KMS-11 (cell line): ENCODE data around the gene HACD3.
A peak's percentile ranks its signal among the peaks of the same experiment; 100 is the strongest.
"Not testable (repeated sequence)": the region's sequence is repeated elsewhere in the genome, so short reads cannot be mapped to it uniquely, and the experiment has no call there.

Experiments used
- H2AFZ ChIP-seq: fragments of 200-600 bp; sonication (generic); 2 replicates; pipeline ENCODE4 v1.6.1; 2016; ENCODE audit warnings: antibody characterized with exemption, mixed run types, low read depth
- H3K27ac ChIP-seq: fragments of 200-600 bp; sonication (generic); 2 replicates; pipeline ENCODE4 v1.6.1; 2016; ENCODE audit warnings: mild to moderate bottlenecking, mixed run types
- H3K27me3 ChIP-seq: fragments of 200-600 bp; sonication (generic); 2 replicates; pipeline ENCODE4 v1.6.1; 2017; ENCODE audit warnings: mild to moderate bottlenecking, low read depth, mixed run types, moderate library complexity; ENCODE audit not compliant: insufficient read depth
- H3K36me3 ChIP-seq: fragments of 200-600 bp; sonication (generic); 2 replicates; pipeline ENCODE4 v1.6.1; 2017; ENCODE audit warnings: mild to moderate bottlenecking, mixed run types; ENCODE audit not compliant: insufficient read depth
- H3K4me1 ChIP-seq: fragments of 200-600 bp; sonication (generic); 2 replicates; pipeline ENCODE4 v1.6.1; 2016; ENCODE audit warnings: mild to moderate bottlenecking, low read depth, mixed run types; ENCODE audit not compliant: poor library complexity, severe bottlenecking
- H3K4me2 ChIP-seq: fragments of 200-600 bp; sonication (generic); 2 replicates; pipeline ENCODE4 v1.7.0; 2016; ENCODE audit warnings: mild to moderate bottlenecking, mixed run types
- H3K4me3 ChIP-seq: fragments of 200-600 bp; sonication (generic); IDR thresholded peaks from 2 replicates; pipeline ENCODE4 v1.6.1; 2017; ENCODE audit warnings: low read depth, low read length, mixed read lengths; ENCODE audit not compliant: insufficient read depth
- H3K79me2 ChIP-seq: fragments of 200-600 bp; sonication (generic); 2 replicates; pipeline ENCODE4 v1.6.1; 2016; ENCODE audit warnings: low read depth, mixed run types; ENCODE audit not compliant: insufficient read depth
- H3K9ac ChIP-seq: fragments of 200-600 bp; sonication (generic); 2 replicates; pipeline ENCODE4 v1.6.1; 2016; ENCODE audit warnings: mild to moderate bottlenecking, mixed run types
- H4K20me1 ChIP-seq: fragments of 200-600 bp; sonication (generic); 2 replicates; pipeline ENCODE4 v1.6.1; 2016; ENCODE audit warnings: mild to moderate bottlenecking, mixed run types; ENCODE audit not compliant: insufficient read depth
- TF ChIP-seq, protein P1 (sequence below): fragments of 200-600 bp; sonication (generic); conservative IDR thresholded peaks from 2 replicates; pipeline ENCODE4 v1.6.1; 2017; ENCODE audit warnings: low read depth, mild to moderate bottlenecking, antibody characterized with exemption, low read length, moderate library complexity, mixed read lengths

HACD3 gene

GRCh38 chr15:65611888-65612615 lies 81.8 kb downstream of the HACD3 start:
- no peaks in the 10 kb centered on the region for H4K20me1 ChIP-seq
- no peak overlapping the region for H3K4me3 ChIP-seq
- TF ChIP-seq, protein P1, sequence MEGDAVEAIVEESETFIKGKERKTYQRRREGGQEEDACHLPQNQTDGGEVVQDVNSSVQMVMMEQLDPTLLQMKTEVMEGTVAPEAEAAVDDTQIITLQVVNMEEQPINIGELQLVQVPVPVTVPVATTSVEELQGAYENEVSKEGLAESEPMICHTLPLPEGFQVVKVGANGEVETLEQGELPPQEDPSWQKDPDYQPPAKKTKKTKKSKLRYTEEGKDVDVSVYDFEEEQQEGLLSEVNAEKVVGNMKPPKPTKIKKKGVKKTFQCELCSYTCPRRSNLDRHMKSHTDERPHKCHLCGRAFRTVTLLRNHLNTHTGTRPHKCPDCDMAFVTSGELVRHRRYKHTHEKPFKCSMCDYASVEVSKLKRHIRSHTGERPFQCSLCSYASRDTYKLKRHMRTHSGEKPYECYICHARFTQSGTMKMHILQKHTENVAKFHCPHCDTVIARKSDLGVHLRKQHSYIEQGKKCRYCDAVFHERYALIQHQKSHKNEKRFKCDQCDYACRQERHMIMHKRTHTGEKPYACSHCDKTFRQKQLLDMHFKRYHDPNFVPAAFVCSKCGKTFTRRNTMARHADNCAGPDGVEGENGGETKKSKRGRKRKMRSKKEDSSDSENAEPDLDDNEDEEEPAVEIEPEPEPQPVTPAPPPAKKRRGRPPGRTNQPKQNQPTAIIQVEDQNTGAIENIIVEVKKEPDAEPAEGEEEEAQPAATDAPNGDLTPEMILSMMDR = no peak
- H3K36me3 ChIP-seq = no peaks in the 10 kb centered on the region
- H3K27me3 ChIP-seq = no peaks in the 10 kb centered on the region
- no peak overlapping the region; the same call in 1 of the 2 replicates for H3K27ac ChIP-seq
- peaks cover 30% of the 10 kb centered on the region for H3K79me2 ChIP-seq
- H3K4me1 ChIP-seq = peaks cover 20% of the 10 kb centered on the region
- peak overlapping the region; percentile 95 for H3K4me2 ChIP-seq
- H3K9ac ChIP-seq = peak overlapping the region; percentile 93; the same call in 1 of the 2 replicates
- peak overlapping the region; percentile 89; the same call in 1 of the 2 replicates for H2AFZ ChIP-seq

- Histone ChIP-seq H3K27me3 (no peaks in the 10 kb centered on the region), H3K79me2 (peaks cover 30% of the 10 kb centered on the region), H2AFZ (no peak overlapping the region), H3K9ac (no peak overlapping the region), H3K36me3 (no peaks in the 10 kb centered on the region), H3K4me2 (no peak overlapping the region), H4K20me1 (no peaks in the 10 kb centered on the region), H3K4me1 (peaks cover 20% of the 10 kb centered on the region), H3K4me3 (no peak overlapping the region), H3K27ac (no peak overlapping the region)
- TF ChIP-seq, protein P1 = no peak
Observed at GRCh38 chr15:65612616-65612946, 82.3 kb downstream of the HACD3 start.

DNA sequence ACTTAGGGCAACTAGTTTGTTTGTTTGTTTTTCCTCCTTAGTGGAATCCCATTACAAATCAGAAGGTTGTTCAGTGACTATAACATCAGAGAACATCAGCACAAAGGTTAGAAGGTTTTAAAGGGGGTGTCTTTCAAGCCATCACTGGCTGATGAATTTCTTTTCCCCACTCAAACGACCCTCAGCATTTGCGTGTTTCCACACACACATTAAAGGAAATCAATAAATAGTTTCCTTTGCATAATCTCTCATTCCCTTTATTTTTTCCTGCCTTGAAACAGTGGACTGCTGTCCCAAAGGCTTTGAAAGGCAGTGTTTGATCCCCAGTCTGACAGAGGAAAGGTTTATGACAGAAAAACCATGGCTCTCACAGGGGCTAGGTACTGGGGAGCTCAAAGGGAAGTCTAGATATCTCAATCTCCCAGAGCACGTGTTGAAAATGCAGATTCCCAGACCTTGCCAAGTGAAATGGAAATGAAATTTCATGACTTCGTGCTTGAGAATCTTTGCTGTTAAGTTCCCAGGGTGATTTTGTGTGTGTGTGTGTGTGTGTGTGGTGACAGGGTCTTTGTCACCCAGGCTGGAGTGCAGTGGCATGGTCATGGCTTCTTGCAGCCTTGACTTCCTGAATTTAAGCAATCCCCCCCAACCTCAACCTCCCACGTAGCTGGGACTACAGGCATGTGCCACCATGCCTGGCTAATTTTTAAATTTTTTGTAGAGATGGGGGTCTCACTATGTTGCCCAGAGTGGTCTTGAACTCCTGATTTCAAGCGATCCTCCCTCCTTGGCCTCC lies 82.9 kb downstream of the HACD3 start:
- no peak overlapping the region for H3K4me3 ChIP-seq
- peaks cover 26% of the 10 kb centered on the region for H3K79me2 ChIP-seq
- H3K27ac ChIP-seq = no peak overlapping the region
- H2AFZ ChIP-seq = no peak overlapping the region
- H3K9ac ChIP-seq = no peak overlapping the region
- TF ChIP-seq, protein P1 = no peak
- H3K4me2 ChIP-seq = no peak overlapping the region
- H4K20me1 ChIP-seq = no peaks in the 10 kb centered on the region
- H3K27me3 ChIP-seq = no peaks in the 10 kb centered on the region
- H3K4me1 ChIP-seq = peaks cover 20% of the 10 kb centered on the region
- H3K36me3 ChIP-seq = no peaks in the 10 kb centered on the region

DNA sequence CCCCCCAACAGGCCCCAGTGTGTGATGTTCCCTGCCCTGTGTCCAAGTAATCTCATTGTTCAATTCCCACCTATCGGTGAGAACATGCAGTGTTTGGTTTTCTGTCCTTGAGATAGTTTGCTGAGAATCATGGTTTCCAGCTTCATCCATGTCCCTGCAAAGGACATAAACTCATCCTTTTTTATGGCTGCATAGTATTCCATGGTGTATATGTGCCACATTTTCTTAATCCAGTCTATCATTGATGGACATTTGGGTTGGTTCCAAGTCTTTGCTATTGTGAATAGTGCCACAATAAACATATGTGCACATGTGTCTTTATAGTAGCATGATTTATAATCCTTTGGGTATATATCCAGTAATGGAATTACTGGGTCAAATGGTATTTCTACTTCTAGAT lies 85.6 kb downstream of the HACD3 start:
- not testable (repeated sequence) for H3K4me1 ChIP-seq, H3K27ac ChIP-seq, H3K27me3 ChIP-seq, H3K9ac ChIP-seq, H3K4me2 ChIP-seq, H3K79me2 ChIP-seq, H3K4me3 ChIP-seq, H2AFZ ChIP-seq, H4K20me1 ChIP-seq, H3K36me3 ChIP-seq
